NCI-H510A treated with DMSO at 0.1 percent for 48 hours (cell line): Measurements from ENCODE around the gene STK11.
"Not testable (repeated sequence)": the region's sequence is repeated elsewhere in the genome, so short reads cannot be mapped to it uniquely, and the experiment has no call there.

ENCODE experiments used
- DNase-seq: peaks from one replicate; lab custom pipeline; 2025; lab: John Stamatoyannopoulos, UW

The STK11 gene

GRCh38 chr19:1169921-1170885 lies 35.4 kb upstream of the STK11 start:
- DNase-seq = no peak

GRCh38 chr19:1170938-1171754 lies 34.4 kb upstream of the STK11 start:
- no peak for DNase-seq

- no peak for DNase-seq
These were observed 33.7 kb upstream of the STK11 start for GRCh38 chr19:1171755-1172352.

GRCh38 chr19:1172353-1173158 lies 33.0 kb upstream of the STK11 start:
- no peak for DNase-seq

- no peak for DNase-seq
These were observed 32.3 kb upstream of the STK11 start for GRCh38 chr19:1173159-1173844.

- DNase-seq = peak; percentile 56
These were observed 31.5 kb upstream of the STK11 start, which contains the start of gene SBNO2 for GRCh38 chr19:1173845-1174809. SBNO2 (minus strand) TSS chr19:1174268; CDS start chr19:1154276, 19,992 bp downstream.

GRCh38 chr19:1177322-1178114 lies 28.1 kb upstream of the STK11 start:
- no peak for DNase-seq

- no peak for DNase-seq
These were observed 24.0 kb upstream of the STK11 start for GRCh38 chr19:1181606-1182005.

GRCh38 chr19:1182068-1182467 lies 23.5 kb upstream of the STK11 start:
- no peak for DNase-seq

- no peak for DNase-seq
These were observed 22.9 kb upstream of the STK11 start for GRCh38 chr19:1182727-1183126.

- DNase-seq = no peak
These were observed 21.9 kb upstream of the STK11 start for GRCh38 chr19:1183543-1184172.

- DNase-seq = no peak
These were observed 16.2 kb upstream of the STK11 start for GRCh38 chr19:1189419-1189818.

- no peak for DNase-seq
These were observed 6.0 kb upstream of the STK11 start for GRCh38 chr19:1199531-1199930.

- not testable (repeated sequence) for DNase-seq
These were observed 5.0 kb upstream of the STK11 start for GRCh38 chr19:1200614-1201013.

GRCh38 chr19:1206150-1206863 lies 729 bp downstream of the STK11 start:
- DNase-seq = no peak

GRCh38 chr19:1206864-1207450 lies 1.4 kb downstream of the STK11 start:
- DNase-seq = no peak

- DNase-seq = not testable (repeated sequence)
These were observed 3.3 kb downstream of the STK11 start for GRCh38 chr19:1208830-1209229.

- DNase-seq = no peak
These were observed 4.6 kb downstream of the STK11 start for GRCh38 chr19:1210227-1210538.
